Endothelial cell (in vitro differentiated cells): ENCODE measurements around the gene METTL15. TPM values are rescaled to one million over a fixed set of nuclear protein-coding genes. Genes with fewer than 3 reads are reported as not detected.

Source experiments
- DNase-seq: peaks from one replicate; pipeline ENCODE4 v3.0.0; 2021; ENCODE audit warnings: low spot score
- H3K27ac Mint-ChIP-seq: one replicate; pipeline ENCODE4 v1.8.0; 2021; ENCODE audit warnings: mixed read lengths, inconsistent platforms; ENCODE audit not compliant: unreplicated experiment
- H3K27me3 Mint-ChIP-seq: one replicate; pipeline ENCODE4 v1.8.0; 2021; ENCODE audit warnings: mild to moderate bottlenecking, moderate library complexity, mixed read lengths, inconsistent platforms; ENCODE audit not compliant: unreplicated experiment
- H3K36me3 Mint-ChIP-seq: one replicate; pipeline ENCODE4 v1.8.0; 2021; ENCODE audit warnings: mild to moderate bottlenecking, low read depth, mixed read lengths, inconsistent platforms; ENCODE audit not compliant: unreplicated experiment
- H3K4me1 Mint-ChIP-seq: one replicate; pipeline ENCODE4 v1.8.0; 2021; ENCODE audit warnings: mild to moderate bottlenecking, mixed read lengths, inconsistent platforms; ENCODE audit not compliant: unreplicated experiment
- H3K4me3 Mint-ChIP-seq: one replicate; pipeline ENCODE4 v1.8.0; 2021; ENCODE audit warnings: mild to moderate bottlenecking, mixed read lengths, inconsistent platforms; ENCODE audit not compliant: unreplicated experiment
- H3K9me3 Mint-ChIP-seq: one replicate; pipeline ENCODE4 v1.8.0; 2021; ENCODE audit warnings: mixed read lengths, inconsistent platforms; ENCODE audit not compliant: unreplicated experiment
- CTCF ChIP-seq: fragments of 200-600 bp; sonication (generic); IDR thresholded peaks from one replicate; pipeline ENCODE4 v1.5.0; 2021; ENCODE audit warnings: antibody characterized with exemption; ENCODE audit not compliant: unreplicated experiment
- total RNA-seq: library from RNA; stranded (reverse); fragmentation: NEBNext Ultra II Directional; extraction: Animal tissue kit (Norgen Biotek cat#: 25700); gene quantifications from one replicate; pipeline ENCODE4 v1.2.1, GENCODE V29; 2021; ENCODE audit not compliant: unreplicated experiment

METTL15 gene
- total RNA-seq, 1 donor from 2014 or later, result 8.8 TPM

GRCh38 chr11:28241760-28242159 lies 133.6 kb downstream of the METTL15 start:
- no peak for DNase-seq
- TF ChIP-seq CTCF, result no peak
- H3K27ac Mint-ChIP-seq, result no peak overlapping the region
- H3K9me3 Mint-ChIP-seq, result peaks cover 13% of the 10 kb centered on the region
- peaks cover 4% of the 10 kb centered on the region for H3K27me3 Mint-ChIP-seq
- peaks cover 3% of the 10 kb centered on the region for H3K4me1 Mint-ChIP-seq
- no peak overlapping the region for H3K4me3 Mint-ChIP-seq
- peaks cover 11% of the 10 kb centered on the region for H3K36me3 Mint-ChIP-seq

- DNase-seq, result no peak
- H3K27me3 Mint-ChIP-seq, result peaks cover 4% of the 10 kb centered on the region
- no peak overlapping the region for H3K4me3 Mint-ChIP-seq
- peaks cover 3% of the 10 kb centered on the region for H3K4me1 Mint-ChIP-seq
- peaks cover 13% of the 10 kb centered on the region for H3K9me3 Mint-ChIP-seq
- TF ChIP-seq CTCF, result no peak
- no peak overlapping the region for H3K27ac Mint-ChIP-seq
- peaks cover 11% of the 10 kb centered on the region for H3K36me3 Mint-ChIP-seq
Observed at GRCh38 chr11:28242596-28242995, 134.4 kb downstream of the METTL15 start.

DNA sequence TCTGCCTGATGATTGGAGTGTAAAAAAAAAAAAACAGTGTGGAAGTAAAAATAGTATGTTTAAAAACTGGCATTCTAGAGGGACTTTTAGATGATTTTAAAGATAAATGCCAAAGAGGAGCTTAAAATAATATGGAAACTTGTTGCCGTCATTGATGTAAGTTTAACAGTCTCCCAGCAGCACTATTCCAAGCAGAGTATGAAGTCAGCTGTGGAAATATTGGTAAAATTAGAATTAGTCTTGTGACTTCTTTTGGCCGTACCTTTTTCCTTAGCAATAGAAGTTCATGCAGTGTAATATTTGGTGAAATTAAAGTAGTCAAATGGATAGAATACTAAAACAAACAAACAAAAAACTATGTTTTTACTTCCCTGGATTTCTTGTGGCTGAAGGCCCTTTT lies 134.9 kb downstream of the METTL15 start:
- Mint-ChIP-seq H3K36me3 (peaks cover 11% of the 10 kb centered on the region), H3K9me3 (peaks cover 13% of the 10 kb centered on the region), H3K27ac (no peak overlapping the region), H3K27me3 (peaks cover 4% of the 10 kb centered on the region), H3K4me1 (peaks cover 3% of the 10 kb centered on the region), H3K4me3 (no peak overlapping the region)
- DNase-seq, result no peak
- TF ChIP-seq CTCF, result no peak

DNA sequence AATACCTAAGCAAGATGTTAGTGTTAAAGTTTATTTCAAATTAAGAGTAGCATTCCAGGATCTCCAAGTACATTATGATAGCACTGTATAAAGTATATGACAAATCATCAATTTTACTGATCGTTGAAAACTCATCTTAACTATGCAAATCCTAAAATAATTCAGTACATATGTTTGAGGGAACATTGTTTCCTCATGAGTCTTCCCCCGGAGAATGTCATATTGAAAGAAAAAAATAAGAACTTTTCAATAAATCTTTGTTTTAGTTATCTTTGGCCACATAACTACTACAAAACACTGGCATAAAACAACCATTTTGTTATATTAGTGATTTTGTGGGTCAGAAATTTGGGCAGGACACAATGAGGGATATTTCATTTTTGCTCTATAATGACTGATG lies 135.4 kb downstream of the METTL15 start:
- peaks cover 11% of the 10 kb centered on the region for H3K9me3 Mint-ChIP-seq
- no peak overlapping the region for H3K4me3 Mint-ChIP-seq
- no peak for TF ChIP-seq CTCF
- DNase-seq, result no peak
- H3K27ac Mint-ChIP-seq, result no peak overlapping the region
- H3K4me1 Mint-ChIP-seq, result peaks cover 3% of the 10 kb centered on the region
- peaks cover 4% of the 10 kb centered on the region for H3K27me3 Mint-ChIP-seq
- H3K36me3 Mint-ChIP-seq, result peaks cover 9% of the 10 kb centered on the region

DNA sequence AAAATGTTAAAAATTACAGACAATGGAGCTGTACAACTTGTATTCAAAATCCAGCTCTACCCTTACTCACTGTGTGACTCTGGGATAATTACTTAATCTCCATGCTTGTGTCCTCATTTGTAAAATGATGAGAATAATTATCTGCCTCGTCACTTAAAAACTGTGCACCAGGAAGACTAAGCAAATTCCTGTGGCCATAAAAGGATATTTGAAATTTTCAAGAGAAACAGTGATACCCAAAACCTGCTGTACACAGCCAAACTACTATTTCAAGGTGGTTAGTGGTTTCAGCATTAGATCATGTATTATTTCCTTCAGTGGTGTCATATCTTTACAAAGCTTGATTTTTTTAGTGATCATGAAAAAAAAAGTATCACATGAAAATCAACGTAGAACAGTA lies 136.9 kb downstream of the METTL15 start:
- Mint-ChIP-seq H3K27me3 (peaks cover 2% of the 10 kb centered on the region), H3K27ac (no peak overlapping the region), H3K36me3 (no peaks in the 10 kb centered on the region), H3K4me1 (peaks cover 3% of the 10 kb centered on the region), H3K9me3 (no peaks in the 10 kb centered on the region), H3K4me3 (no peak overlapping the region)
- TF ChIP-seq CTCF, result no peak
- DNase-seq, result no peak
